Loucy (cell line): ENCODE results near the gene NIPSNAP2.

Experiments used
- CTCF ChIP-seq: fragments of 200-600 bp; sonication (generic); conservative IDR thresholded peaks from 2 replicates; pipeline ENCODE4 v1.5.1; 2014; ENCODE audit warnings: mild to moderate bottlenecking, antibody characterized with exemption, low read length
- EZH2phosphoT487 ChIP-seq: fragments of 200-600 bp; IDR thresholded peaks from 2 replicates; pipeline ENCODE4 v1.6.1; 2018; ENCODE audit warnings: antibody characterized with exemption, mild to moderate bottlenecking, moderate library complexity, borderline replicate concordance

GRCh38 chr7:56046721-56047445 lies 82.5 kb downstream of the NIPSNAP2 start:
- TF ChIP-seq CTCF (no peak), EZH2phosphoT487 (no peak)
